OCI-LY1 (cell line): Measurements from ENCODE around the gene MEGF6.

Experiments
- H2AFZ ChIP-seq: fragments of 200-600 bp; sonication (generic), shearing (Covaris generic); 2 replicates; pipeline ENCODE4 v1.6.0; 2014; ENCODE audit warnings: antibody characterized with exemption, mild to moderate bottlenecking, low read length
- H3F3A ChIP-seq: fragments of 200-600 bp; sonication (generic), shearing (Covaris generic); 2 replicates; pipeline ENCODE4 v1.6.0; 2014; ENCODE audit warnings: mild to moderate bottlenecking, antibody characterized with exemption, low read length, moderate library complexity; ENCODE audit not compliant: insufficient read depth
- H3K27ac ChIP-seq: fragments of 200-600 bp; sonication (generic); 2 replicates; pipeline ENCODE4 v1.5.1; 2014; ENCODE audit warnings: low read length, mixed run types, mild to moderate bottlenecking, low read depth; ENCODE audit not compliant: poor library complexity, severe bottlenecking
- H3K27me3 ChIP-seq: fragments of 200-600 bp; sonication (generic); 2 replicates; pipeline ENCODE4 v1.6.0; 2014; ENCODE audit warnings: antibody characterized with exemption, mild to moderate bottlenecking, low read length, moderate library complexity; ENCODE audit not compliant: insufficient read depth
- H3K36me3 ChIP-seq: fragments of 200-600 bp; sonication (generic); 2 replicates; pipeline ENCODE4 v1.6.1; 2014; ENCODE audit warnings: mild to moderate bottlenecking, antibody characterized with exemption, low read length, moderate library complexity, mixed read lengths; ENCODE audit not compliant: insufficient read depth
- H3K4me1 ChIP-seq: fragments of 200-600 bp; sonication (generic); 2 replicates; pipeline ENCODE4 v1.5.1; 2014; ENCODE audit warnings: mild to moderate bottlenecking, low read length, moderate library complexity; ENCODE audit not compliant: insufficient read depth, severe bottlenecking
- H3K4me2 ChIP-seq: fragments of 200-600 bp; sonication (generic), shearing (Covaris generic); 2 replicates; pipeline ENCODE4 v1.6.1; 2014; ENCODE audit warnings: low read length
- H3K4me3 ChIP-seq: fragments of 200-600 bp; sonication (generic); 2 replicates; pipeline ENCODE4 v1.5.1; 2014; ENCODE audit warnings: low read length, low read depth, mild to moderate bottlenecking, mixed read lengths; ENCODE audit not compliant: poor library complexity, severe bottlenecking
- H3K79me2 ChIP-seq: fragments of 200-600 bp; shearing (Covaris generic); 2 replicates; pipeline ENCODE4 v1.6.1; 2016; ENCODE audit warnings: mixed run types, low read length, mixed read lengths; ENCODE audit not compliant: insufficient read depth
- H3K9ac ChIP-seq: fragments of 200-600 bp; sonication (generic), shearing (Covaris generic); 2 replicates; pipeline ENCODE4 v1.6.1; 2014; ENCODE audit warnings: mild to moderate bottlenecking, low read length, mixed read lengths
- H3K9me2 ChIP-seq: fragments of 200-600 bp; sonication (generic), shearing (Covaris generic); 2 replicates; pipeline ENCODE4 v1.6.1; 2014; ENCODE audit warnings: low read depth, mild to moderate bottlenecking, low read length, mixed read lengths
- H3K9me3 ChIP-seq: fragments of 200-600 bp; shearing (Covaris generic); 2 replicates; pipeline ENCODE4 v1.6.1; 2014; ENCODE audit warnings: low read length, mixed read lengths
- H4K20me1 ChIP-seq: fragments of 200-600 bp; sonication (generic), shearing (Covaris generic); 2 replicates; pipeline ENCODE4 v1.6.0; 2016; ENCODE audit warnings: mild to moderate bottlenecking, low read length; ENCODE audit not compliant: insufficient read depth
- CTCF ChIP-seq: fragments of 200-600 bp; sonication (generic), shearing (Covaris generic); IDR thresholded peaks from 2 replicates; pipeline ENCODE4 v1.5.1; 2017; ENCODE audit warnings: mild to moderate bottlenecking, antibody characterized with exemption, low read length, moderate library complexity, mixed read lengths
- EZH2 ChIP-seq: fragments of 200-600 bp; sonication (generic), shearing (Covaris generic); IDR thresholded peaks from 2 replicates; pipeline ENCODE4 v1.8.0; 2017; ENCODE audit warnings: borderline replicate concordance, mixed run types, mild to moderate bottlenecking, antibody characterized with exemption, low read length, moderate library complexity, mixed read lengths

Gene MEGF6

GRCh38 chr1:3656450-3657095, 45.3 kb upstream of the MEGF6 start:
- Histone ChIP-seq H3K4me2 (peak overlapping the region; percentile 30; the same call in 1 of the 2 replicates), H3K27ac (no peak overlapping the region), H3K4me1 (peaks cover 13% of the 10 kb centered on the region), H3K36me3 (no peaks in the 10 kb centered on the region), H3K27me3 (0 out of 2 replicates have a peak, but pooled peaks cover 5% of the 10 kb centered on the region), H3K9me2 (no peaks in the 10 kb centered on the region), H3K79me2 (no peaks in the 10 kb centered on the region), H3K9me3 (no peaks in the 10 kb centered on the region), H3K9ac (no peak overlapping the region), H4K20me1 (no peaks in the 10 kb centered on the region), H3K4me3 (no peak overlapping the region), H2AFZ (no peak overlapping the region), H3F3A (no peaks in the 10 kb centered on the region)
- TF ChIP-seq CTCF, result no peak
- no peak for TF ChIP-seq EZH2

- Histone ChIP-seq H3K4me2 (no peak overlapping the region), H3K9ac (no peak overlapping the region), H4K20me1 (no peaks in the 10 kb centered on the region), H3F3A (no peaks in the 10 kb centered on the region), H3K27me3 (peaks cover 5% of the 10 kb centered on the region; the same call in 1 of the 2 replicates), H3K36me3 (no peaks in the 10 kb centered on the region), H3K4me1 (peaks cover 13% of the 10 kb centered on the region), H3K4me3 (no peak overlapping the region), H3K79me2 (no peaks in the 10 kb centered on the region), H3K27ac (no peak overlapping the region), H3K9me3 (no peaks in the 10 kb centered on the region), H2AFZ (no peak overlapping the region), H3K9me2 (no peaks in the 10 kb centered on the region)
- TF ChIP-seq CTCF (no peak), EZH2 (no peak)
Observed at GRCh38 chr1:3654549-3655281, 43.4 kb upstream of the MEGF6 start.

GRCh38 chr1:3653286-3653618, 41.9 kb upstream of the MEGF6 start:
- no peaks in the 10 kb centered on the region for H3K9me2 ChIP-seq
- H3K4me3 ChIP-seq, result no peak overlapping the region
- H3K9me3 ChIP-seq, result no peaks in the 10 kb centered on the region
- H3K27me3 ChIP-seq, result peaks cover 5% of the 10 kb centered on the region; the same call in 1 of the 2 replicates
- no peak overlapping the region for H3K4me2 ChIP-seq
- H3K27ac ChIP-seq, result no peak overlapping the region
- H3K79me2 ChIP-seq, result no peaks in the 10 kb centered on the region
- no peak overlapping the region for H2AFZ ChIP-seq
- no peaks in the 10 kb centered on the region for H3K36me3 ChIP-seq
- no peaks in the 10 kb centered on the region for H4K20me1 ChIP-seq
- H3F3A ChIP-seq, result no peaks in the 10 kb centered on the region
- peaks cover 25% of the 10 kb centered on the region for H3K4me1 ChIP-seq
- no peak overlapping the region for H3K9ac ChIP-seq
- no peak for TF ChIP-seq CTCF
- TF ChIP-seq EZH2, result no peak
